Activated naive CD4-positive, alpha-beta T cell treated with anti-CD3 and anti-CD28 coated beads, Interleukin-2, amount 50 U/mL, for 24 hours (primary cell): Measurements from ENCODE around the gene ATXN3.
"Not testable (repeated sequence)": the region's sequence is repeated elsewhere in the genome, so short reads cannot be mapped to it uniquely, and the experiment has no call there.

ENCODE experiments used
- H3K27ac Mint-ChIP-seq: one replicate; pipeline ENCODE4 v1.8.0; 2021; ENCODE audit warnings: mild to moderate bottlenecking, mixed read lengths
- H3K27me3 Mint-ChIP-seq: one replicate; pipeline ENCODE4 v1.8.0; 2021; ENCODE audit warnings: mixed read lengths
- H3K36me3 Mint-ChIP-seq: one replicate; pipeline ENCODE4 v1.8.0; 2021; ENCODE audit warnings: mixed read lengths
- H3K4me1 Mint-ChIP-seq: one replicate; pipeline ENCODE4 v1.8.0; 2021; ENCODE audit warnings: mixed read lengths
- H3K4me3 Mint-ChIP-seq: one replicate; pipeline ENCODE4 v1.8.0; 2021; ENCODE audit warnings: mild to moderate bottlenecking, mixed read lengths
- H3K9me3 Mint-ChIP-seq: one replicate; pipeline ENCODE4 v1.8.0; 2021; ENCODE audit warnings: mixed read lengths

The ATXN3 gene

DNA sequence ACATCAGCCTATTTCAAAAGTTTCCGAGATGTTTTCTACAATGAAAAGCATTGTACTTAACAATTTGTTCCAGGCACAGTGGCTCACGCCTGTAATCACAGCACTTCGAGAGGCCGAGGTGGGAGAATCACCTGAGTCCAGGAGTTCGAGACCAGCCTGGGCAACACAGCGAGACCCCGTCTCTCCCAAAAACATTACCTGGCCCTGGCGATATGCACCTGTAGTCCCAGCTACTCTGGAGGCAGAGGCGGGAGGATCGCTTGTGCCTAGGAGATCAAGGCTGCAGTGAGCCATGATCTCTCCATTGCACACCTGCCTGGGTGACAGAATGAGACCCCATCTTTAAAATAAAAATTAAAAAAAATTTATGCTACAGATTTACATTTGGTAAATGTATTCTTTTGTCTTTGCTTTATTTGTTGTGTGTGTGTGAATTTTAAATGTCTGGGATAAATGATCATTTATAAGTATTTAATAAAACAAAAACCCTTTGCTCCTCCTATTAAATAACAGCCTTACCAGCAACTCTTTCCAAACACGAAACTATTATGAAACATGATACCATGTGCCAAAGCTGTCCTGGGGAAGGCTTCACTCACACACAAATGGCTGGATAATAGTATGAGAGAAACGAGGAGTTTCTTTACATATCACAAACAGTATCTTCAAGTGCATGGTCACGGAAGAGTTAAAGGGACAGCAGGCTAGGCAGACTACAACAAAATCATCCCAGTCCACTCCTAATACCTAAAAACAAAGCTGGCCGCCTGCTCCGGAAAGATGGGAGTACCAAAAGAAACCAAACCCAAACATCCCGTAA is 1.1 kb downstream of the ATXN3 start:
- no peaks in the 10 kb centered on the region for H3K9me3 Mint-ChIP-seq
- H3K27me3 Mint-ChIP-seq = no peaks in the 10 kb centered on the region
- peak overlapping the region; percentile 90 for H3K27ac Mint-ChIP-seq
- H3K4me3 Mint-ChIP-seq = peak overlapping the region; percentile 96
- H3K4me1 Mint-ChIP-seq = peaks cover 66% of the 10 kb centered on the region
- H3K36me3 Mint-ChIP-seq = no peaks in the 10 kb centered on the region

DNA sequence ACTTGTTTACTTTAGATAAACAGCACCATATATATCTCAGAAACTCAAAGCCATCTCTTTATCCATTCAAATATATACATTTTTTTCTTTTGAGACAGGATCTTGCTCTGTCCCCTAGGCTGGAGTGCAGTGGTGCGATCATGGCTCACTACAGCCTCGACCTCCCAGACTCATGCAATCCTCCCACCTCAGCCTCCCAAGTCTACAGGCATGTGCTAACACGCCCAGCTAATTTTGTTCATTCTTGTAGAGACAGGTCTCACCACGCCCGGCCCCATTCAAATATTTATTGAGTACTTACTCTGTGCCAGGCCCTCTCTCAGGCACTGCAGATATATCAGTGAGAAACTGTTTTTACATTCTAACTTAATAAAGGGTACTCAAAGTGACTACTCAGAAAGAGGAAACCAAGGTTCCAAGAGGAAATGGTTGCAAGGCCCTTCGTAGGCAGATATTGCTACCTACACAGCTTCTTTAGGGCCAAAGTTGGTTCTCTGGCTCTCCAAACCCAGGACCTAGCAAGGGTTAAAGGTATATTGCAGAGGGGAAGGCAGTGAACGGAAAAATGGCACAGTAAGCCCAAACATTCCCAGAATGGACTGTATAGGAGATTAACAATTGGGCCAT is 2.9 kb downstream of the ATXN3 start:
- Mint-ChIP-seq H3K27ac (no peak overlapping the region), H3K4me3 (no peak overlapping the region), H3K27me3 (no peaks in the 10 kb centered on the region), H3K36me3 (no peaks in the 10 kb centered on the region), H3K9me3 (no peaks in the 10 kb centered on the region), H3K4me1 (peaks cover 66% of the 10 kb centered on the region)

DNA sequence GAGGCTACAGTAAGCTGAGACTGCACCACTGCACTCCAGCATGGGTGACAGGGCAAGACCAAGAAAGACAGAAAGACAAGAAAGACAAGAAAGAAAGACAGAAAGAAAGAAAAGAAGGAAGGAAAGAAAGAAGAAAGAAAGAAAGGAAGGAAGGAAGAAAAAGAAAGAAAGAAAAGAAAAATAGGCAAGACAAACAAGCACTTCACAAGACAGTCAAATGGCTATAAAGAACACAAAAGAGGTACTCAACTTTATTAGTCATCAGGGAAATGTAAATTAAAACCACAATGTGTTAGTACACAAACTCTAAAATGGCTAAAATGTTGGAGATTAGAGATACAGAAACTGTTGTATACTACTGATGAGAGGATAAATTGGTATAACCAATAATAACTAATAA is 6.6 kb downstream of the ATXN3 start:
- Mint-ChIP-seq H3K9me3 (no peaks in the 10 kb centered on the region), H3K4me3 (no peak overlapping the region), H3K4me1 (peaks cover 38% of the 10 kb centered on the region), H3K36me3 (peaks cover 4% of the 10 kb centered on the region), H3K27ac (no peak overlapping the region), H3K27me3 (no peaks in the 10 kb centered on the region)

DNA sequence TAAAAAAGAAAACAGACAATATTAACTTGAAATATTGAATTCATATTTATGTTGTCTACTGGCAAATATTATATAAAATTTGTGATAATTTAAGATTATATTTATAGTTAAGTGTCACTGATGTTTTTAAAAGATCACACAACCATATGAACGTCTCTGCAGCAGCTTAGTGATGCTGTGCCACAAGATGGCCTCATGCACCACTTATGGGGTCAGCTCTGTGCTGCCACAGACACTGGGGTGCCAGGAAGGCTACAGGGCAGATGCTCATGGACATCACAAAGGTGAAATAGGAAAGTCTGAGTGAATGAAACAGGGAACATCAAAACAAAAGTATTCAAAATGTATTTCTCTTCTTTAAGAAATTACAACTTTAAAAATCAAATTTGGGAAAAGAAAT is 13.1 kb downstream of the ATXN3 start:
- H3K4me3 Mint-ChIP-seq = no peak overlapping the region
- H3K9me3 Mint-ChIP-seq = no peaks in the 10 kb centered on the region
- no peaks in the 10 kb centered on the region for H3K4me1 Mint-ChIP-seq
- peaks cover 17% of the 10 kb centered on the region for H3K36me3 Mint-ChIP-seq
- no peaks in the 10 kb centered on the region for H3K27me3 Mint-ChIP-seq
- H3K27ac Mint-ChIP-seq = no peak overlapping the region

DNA sequence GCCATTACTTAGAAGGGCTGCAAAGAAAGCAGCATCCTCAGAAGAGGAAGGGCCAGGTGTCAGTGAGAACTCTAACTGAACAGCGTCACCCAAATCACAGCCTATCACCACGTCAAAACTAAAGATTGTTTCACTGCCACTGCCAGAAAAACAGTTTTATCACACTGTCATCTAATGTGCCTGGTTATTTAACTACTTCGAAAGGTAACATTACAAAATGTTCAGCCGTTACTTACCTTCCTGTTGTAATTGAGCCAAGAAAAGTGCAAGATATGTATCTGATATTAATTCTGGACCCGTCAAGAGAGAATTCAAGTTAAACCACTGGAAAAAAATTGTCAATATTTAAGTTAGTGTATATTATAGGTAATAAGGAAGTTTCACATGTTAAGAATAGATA is 17.9 kb downstream of the ATXN3 start:
- H3K4me3 Mint-ChIP-seq = no peak overlapping the region
- no peak overlapping the region for H3K27ac Mint-ChIP-seq
- H3K36me3 Mint-ChIP-seq = peaks cover 19% of the 10 kb centered on the region
- no peaks in the 10 kb centered on the region for H3K9me3 Mint-ChIP-seq
- no peaks in the 10 kb centered on the region for H3K4me1 Mint-ChIP-seq
- no peaks in the 10 kb centered on the region for H3K27me3 Mint-ChIP-seq

DNA sequence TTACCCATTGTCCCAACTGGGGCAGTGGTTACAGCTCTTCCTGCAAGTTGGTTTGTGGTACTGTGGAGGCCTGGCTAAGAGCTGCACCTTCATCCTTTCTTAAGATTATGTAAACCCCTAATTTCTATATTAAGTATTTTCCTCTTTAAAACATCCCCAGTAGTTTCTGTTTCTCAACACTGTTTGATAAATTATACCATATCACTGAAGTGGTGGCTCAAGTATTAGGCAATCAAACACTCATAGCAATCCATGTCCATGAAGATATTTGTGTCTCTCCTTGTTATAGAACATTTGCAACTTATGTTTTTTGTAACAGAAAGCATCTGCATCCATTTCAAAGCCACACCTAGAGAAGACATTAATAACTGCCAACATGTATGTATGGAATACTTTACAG is 31.8 kb downstream of the ATXN3 start:
- peaks cover 10% of the 10 kb centered on the region for H3K36me3 Mint-ChIP-seq
- H3K9me3 Mint-ChIP-seq = no peaks in the 10 kb centered on the region
- no peak overlapping the region for H3K4me3 Mint-ChIP-seq
- no peak overlapping the region for H3K27ac Mint-ChIP-seq
- H3K27me3 Mint-ChIP-seq = no peaks in the 10 kb centered on the region
- H3K4me1 Mint-ChIP-seq = no peaks in the 10 kb centered on the region

DNA sequence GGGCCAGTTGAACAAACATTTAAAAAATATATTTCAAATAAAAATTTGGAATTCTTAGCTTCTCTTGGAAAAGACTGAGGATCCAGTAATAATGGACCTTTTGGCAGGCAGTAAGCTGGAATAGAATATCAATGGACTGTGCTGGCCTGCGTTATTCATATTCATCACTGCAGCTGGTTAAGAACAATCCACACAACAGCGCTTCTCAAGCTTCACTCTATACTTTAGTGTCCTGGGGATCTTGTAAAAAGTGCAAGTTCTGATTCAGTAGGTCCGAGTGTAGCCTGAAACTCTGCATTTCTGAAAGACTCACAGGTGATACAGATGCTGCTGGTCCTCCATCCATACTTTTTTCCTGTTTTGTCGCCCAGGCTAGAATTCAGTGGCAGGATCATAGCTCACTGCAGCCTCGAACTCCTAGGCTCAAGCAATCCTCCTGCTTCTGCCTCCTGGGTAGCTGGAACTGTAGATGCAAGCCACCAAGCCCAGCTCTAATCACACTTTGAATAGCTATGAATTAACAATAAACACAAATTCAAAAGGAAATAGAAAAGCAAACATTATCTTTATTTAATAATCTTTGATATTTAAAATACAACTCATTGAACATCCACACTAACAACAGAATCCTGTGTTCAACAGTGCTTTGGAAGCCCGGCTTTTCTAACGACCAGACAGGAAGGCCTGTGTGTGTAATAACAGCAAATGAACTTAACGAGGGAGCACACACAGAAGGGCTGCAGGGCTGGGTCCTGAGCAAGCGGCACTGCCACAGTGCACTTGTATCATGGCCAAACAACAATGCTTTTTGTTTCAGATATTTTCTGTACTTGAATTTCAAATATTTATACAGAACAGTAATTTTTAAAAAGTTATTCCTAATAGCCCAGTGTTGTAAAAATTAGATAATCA is 48.1 kb downstream of the ATXN3 start:
- Mint-ChIP-seq H3K36me3 (peaks cover 4% of the 10 kb centered on the region), H3K27ac (no peak overlapping the region), H3K27me3 (no peaks in the 10 kb centered on the region), H3K4me1 (no peaks in the 10 kb centered on the region), H3K4me3 (no peak overlapping the region), H3K9me3 (no peaks in the 10 kb centered on the region)

DNA sequence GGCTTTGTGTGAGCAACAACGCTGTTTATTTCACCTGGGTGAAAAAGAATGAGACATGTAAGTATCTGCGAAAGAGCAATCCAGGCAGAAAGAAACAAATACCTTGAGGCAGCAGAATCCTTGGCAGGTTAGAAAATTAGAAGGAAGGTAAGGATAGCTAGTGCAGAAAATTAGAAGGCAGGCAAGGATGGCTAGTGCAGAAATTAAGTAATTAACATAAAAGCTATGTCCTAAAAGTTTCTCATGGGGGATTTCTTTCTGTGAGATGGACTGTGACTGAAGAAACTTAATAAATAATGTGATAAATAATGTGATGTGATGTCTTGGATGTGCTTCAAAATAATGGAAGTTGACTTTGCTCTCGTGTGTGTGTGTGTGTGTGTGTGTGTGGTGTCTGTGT is 56.6 kb downstream of the ATXN3 start:
- H3K9me3 Mint-ChIP-seq = no peaks in the 10 kb centered on the region
- H3K4me3 Mint-ChIP-seq = no peak overlapping the region
- peaks cover 28% of the 10 kb centered on the region for H3K36me3 Mint-ChIP-seq
- peaks cover 9% of the 10 kb centered on the region for H3K4me1 Mint-ChIP-seq
- H3K27ac Mint-ChIP-seq = no peak overlapping the region
- H3K27me3 Mint-ChIP-seq = no peaks in the 10 kb centered on the region

DNA sequence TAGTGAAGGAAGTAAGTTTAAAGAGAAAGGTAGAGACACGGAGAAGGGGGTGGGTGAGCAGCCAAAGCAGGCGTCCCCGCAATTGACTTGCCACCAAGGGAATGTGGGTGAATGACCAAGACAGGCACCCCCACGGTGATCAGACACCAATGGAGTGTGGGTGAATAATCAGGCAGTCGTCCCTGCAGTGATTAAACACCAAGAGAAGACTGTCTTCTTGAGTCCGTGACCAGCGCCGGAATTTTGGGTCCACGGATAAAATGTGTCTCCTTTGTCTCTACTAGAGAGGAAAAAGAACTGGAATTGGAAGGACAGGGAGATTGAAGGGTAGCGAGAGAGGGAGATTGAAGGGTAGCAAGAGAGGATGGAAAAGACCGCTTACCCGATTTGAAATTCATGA is 57.2 kb downstream of the ATXN3 start:
- not testable (repeated sequence) for H3K9me3 Mint-ChIP-seq, H3K27me3 Mint-ChIP-seq, H3K4me3 Mint-ChIP-seq, H3K4me1 Mint-ChIP-seq, H3K27ac Mint-ChIP-seq
- H3K36me3 Mint-ChIP-seq = peaks cover 28% of the 10 kb centered on the region

DNA sequence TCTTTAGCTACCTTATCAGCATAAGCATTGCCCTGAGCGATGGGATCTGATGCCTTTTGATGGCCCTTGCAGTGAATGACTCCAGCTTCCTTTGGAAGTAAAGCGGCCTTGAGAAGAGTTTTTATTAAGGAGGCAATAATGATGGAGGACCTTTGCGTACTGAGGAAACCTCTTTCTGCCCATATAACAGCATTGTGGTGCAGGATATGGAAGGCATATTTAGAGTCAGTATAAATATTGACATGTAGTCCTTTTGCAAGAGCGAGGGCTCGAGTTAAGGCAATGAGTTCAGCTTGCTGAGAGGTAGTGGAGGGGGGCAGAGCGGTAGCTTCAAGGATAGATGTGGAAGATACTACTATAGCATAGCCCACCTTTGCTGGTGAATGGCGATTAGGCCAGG is 60.5 kb downstream of the ATXN3 start:
- H3K4me3 Mint-ChIP-seq, H3K27me3 Mint-ChIP-seq, H3K9me3 Mint-ChIP-seq, H3K4me1 Mint-ChIP-seq, H3K27ac Mint-ChIP-seq: not testable (repeated sequence)
- peaks cover 21% of the 10 kb centered on the region for H3K36me3 Mint-ChIP-seq

DNA sequence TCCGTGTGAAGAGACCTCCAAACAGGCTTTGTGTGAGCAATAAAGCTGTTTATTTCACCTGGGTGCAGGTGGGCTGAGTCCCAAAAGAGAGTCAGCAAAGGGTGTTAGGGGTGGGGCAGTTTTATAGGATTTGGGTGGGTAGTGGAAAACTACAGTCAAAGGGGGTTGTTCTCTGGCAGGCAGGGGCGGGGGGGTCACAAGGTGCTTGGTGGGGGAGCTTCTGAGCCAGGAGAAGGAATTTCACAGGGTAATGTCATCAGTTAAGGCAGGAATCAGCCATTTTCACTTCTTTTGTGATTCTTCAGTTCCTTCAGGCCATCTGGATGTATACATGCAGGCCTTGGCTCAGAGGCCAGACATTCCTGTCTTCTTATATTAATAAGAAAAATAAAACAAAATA is 64.6 kb downstream of the ATXN3 start:
- H3K27me3 Mint-ChIP-seq, H3K9me3 Mint-ChIP-seq, H3K4me3 Mint-ChIP-seq, H3K36me3 Mint-ChIP-seq, H3K27ac Mint-ChIP-seq: not testable (repeated sequence)
- H3K4me1 Mint-ChIP-seq = peaks cover 27% of the 10 kb centered on the region

DNA sequence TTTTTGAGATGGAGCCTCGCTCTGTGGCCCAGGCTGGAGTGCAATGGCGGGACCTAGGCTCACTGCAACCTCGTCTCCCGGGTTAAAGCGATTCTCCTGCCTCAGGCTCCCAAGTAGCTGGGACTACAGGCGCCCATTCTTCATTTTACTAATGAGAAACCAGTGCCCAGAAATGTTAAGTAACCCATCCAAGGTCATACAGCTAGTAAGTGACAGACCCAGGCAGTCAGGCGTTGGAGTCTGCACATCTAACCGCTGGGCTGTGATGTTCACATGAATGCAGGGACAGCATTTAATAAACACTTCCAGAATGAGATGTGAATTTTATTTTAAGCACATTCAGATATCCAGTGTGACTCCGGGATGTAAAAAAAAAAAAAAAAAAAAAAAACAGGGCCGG is 65.2 kb downstream of the ATXN3 start:
- peaks cover 33% of the 10 kb centered on the region for H3K4me1 Mint-ChIP-seq
- no peak overlapping the region for H3K4me3 Mint-ChIP-seq
- no peaks in the 10 kb centered on the region for H3K27me3 Mint-ChIP-seq
- no peak overlapping the region for H3K27ac Mint-ChIP-seq
- peaks cover 7% of the 10 kb centered on the region for H3K36me3 Mint-ChIP-seq
- no peaks in the 10 kb centered on the region for H3K9me3 Mint-ChIP-seq

DNA sequence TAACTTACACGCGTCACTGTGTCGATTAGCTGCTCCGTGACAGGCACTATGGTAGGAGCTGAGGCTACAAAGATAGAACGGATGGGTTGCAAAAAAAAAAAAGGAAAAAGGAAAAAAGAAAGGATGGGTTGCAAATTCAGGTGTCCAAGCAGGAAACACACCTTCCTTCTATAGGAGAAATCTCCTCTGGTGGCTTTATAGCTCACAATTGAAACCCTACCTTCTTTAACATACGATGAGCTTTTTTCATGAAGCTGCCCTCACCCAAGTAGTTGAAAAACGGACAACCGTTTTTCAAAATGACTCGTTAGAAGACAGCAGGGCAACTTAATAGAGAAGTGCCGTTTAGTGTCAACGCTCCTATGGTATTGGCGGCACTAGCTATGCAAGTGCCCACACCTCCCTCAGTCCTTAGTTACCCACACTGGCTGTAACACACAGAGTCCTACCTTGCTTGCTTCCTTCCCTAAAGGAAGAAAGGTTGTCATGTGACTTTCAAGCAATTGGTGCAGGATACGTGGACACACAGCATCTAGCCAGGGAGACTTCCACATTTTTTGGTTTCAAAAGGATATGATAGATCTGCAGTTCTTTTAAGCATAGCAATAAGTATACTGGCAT is 65.8 kb downstream of the ATXN3 start:
- peak overlapping the region; percentile 99 for H3K27ac Mint-ChIP-seq
- peak overlapping the region; percentile 95 for H3K4me3 Mint-ChIP-seq
- H3K4me1 Mint-ChIP-seq = peaks cover 38% of the 10 kb centered on the region
- H3K36me3 Mint-ChIP-seq = peaks cover 7% of the 10 kb centered on the region
- H3K27me3 Mint-ChIP-seq = no peaks in the 10 kb centered on the region
- H3K9me3 Mint-ChIP-seq = no peaks in the 10 kb centered on the region

DNA sequence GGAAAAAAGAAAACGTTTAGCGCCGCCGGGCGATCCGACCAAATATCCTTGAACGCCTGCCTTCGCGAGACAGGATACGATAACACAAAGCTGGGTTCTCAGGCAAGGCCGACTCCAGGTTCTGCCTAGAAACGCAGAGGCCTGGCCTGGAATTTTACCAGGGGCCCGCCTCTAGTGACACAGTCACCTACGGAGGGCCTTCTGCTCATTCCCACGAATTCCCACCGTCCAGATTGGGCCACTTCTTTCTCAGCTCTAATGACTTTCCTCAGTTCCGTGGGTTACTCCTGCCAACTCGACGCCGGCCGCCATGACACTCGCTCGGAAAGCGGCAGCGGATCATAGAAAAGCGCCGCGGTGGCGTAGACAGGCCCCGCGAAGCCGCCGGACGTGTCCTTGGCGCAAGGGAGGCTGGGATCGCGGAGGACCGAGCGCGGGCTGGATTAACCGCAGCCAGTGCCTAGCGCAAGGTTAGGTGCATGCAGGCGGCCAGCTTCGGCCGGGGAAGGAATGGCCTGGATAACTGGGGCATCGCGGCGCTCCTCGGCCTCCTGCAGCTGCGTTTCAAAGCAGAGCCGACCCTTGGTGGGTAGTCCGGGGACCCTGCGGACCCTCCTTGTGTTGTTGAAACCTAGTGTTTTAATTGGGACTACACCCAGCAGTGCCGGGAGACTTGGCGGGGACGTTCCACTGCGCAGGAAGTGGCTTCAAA is 66.5 kb downstream of the ATXN3 start, which contains the start of gene TRIP11:
TSS of gene TRIP11 (minus strand) at position 341 of the 712 bp plus-strand sequence. CDS start 374 bp downstream, outside the sequence.
- no peaks in the 10 kb centered on the region for H3K27me3 Mint-ChIP-seq
- peak within 1 kb of the TSS; percentile 99 for H3K27ac Mint-ChIP-seq
- peaks cover 38% of the 10 kb centered on the region for H3K4me1 Mint-ChIP-seq
- peak within 1 kb of the TSS; percentile 95 for H3K4me3 Mint-ChIP-seq
- peaks cover 7% of the 10 kb centered on the region for H3K36me3 Mint-ChIP-seq
- no peaks in the 10 kb centered on the region for H3K9me3 Mint-ChIP-seq
